Hepatocyte (in vitro differentiated cells): ENCODE data around the gene EXOC3L1.

ENCODE experiments used
- CTCF ChIP-seq: fragments of 200-600 bp; sonication (generic); IDR thresholded peaks from 2 replicates; pipeline ENCODE4 v1.5.1; 2016; ENCODE audit warnings: antibody characterized with exemption, mild to moderate bottlenecking; ENCODE audit not compliant: poor library complexity
- EZH2 ChIP-seq: fragments of 200-600 bp; sonication (generic); IDR thresholded peaks from 2 replicates; pipeline ENCODE4 v1.6.1; 2016; ENCODE audit warnings: antibody characterized with exemption, mild to moderate bottlenecking, borderline replicate concordance

GRCh38 chr16:67167588-67167987 is 22.3 kb downstream of the EXOC3L1 start:
- TF ChIP-seq CTCF = no peak
- TF ChIP-seq EZH2 = no peak
